Neural crest cell (in vitro differentiated cells): ENCODE data around the gene ELK1. TPM values are rescaled to one million over a fixed set of nuclear protein-coding genes. Genes with fewer than 3 reads are reported as not detected.

Experiments
- DNase-seq: peaks from one replicate; pipeline ENCODE4 v3.0.0; 2021; ENCODE audit warnings: low read depth, mixed read lengths, low spot score
- H3K27ac Mint-ChIP-seq: one replicate; pipeline ENCODE4 v1.8.0; 2021; ENCODE audit warnings: mild to moderate bottlenecking, mixed read lengths; ENCODE audit not compliant: unreplicated experiment
- H3K27me3 Mint-ChIP-seq: 2 replicates; pipeline ENCODE4 v1.8.0; 2021; ENCODE audit warnings: low read depth, mild to moderate bottlenecking, mixed read lengths
- H3K36me3 Mint-ChIP-seq: 2 replicates; pipeline ENCODE4 v1.8.0; 2021; ENCODE audit warnings: low read depth, mild to moderate bottlenecking, mixed read lengths
- H3K4me1 Mint-ChIP-seq: 2 replicates; pipeline ENCODE4 v1.8.0; 2021; ENCODE audit warnings: mixed read lengths
- H3K4me3 Mint-ChIP-seq: one replicate; pipeline ENCODE4 v1.8.0; 2021; ENCODE audit warnings: mild to moderate bottlenecking, mixed read lengths
- H3K9me3 Mint-ChIP-seq: 2 replicates; pipeline ENCODE4 v1.8.0; 2021; ENCODE audit warnings: mixed read lengths
- total RNA-seq: library from RNA; stranded (reverse); gene quantifications from 2 replicates; pipeline ENCODE4 v1.2.1, GENCODE V29; 2021
- TF ChIP-seq, protein P1 (sequence below): fragments of 200-600 bp; sonication (generic); conservative IDR thresholded peaks from 2 replicates; pipeline ENCODE4 v1.5.0; 2021; ENCODE audit warnings: antibody characterized with exemption, mild to moderate bottlenecking

Gene ELK1
- total RNA-seq, 1 donor from 2014 or later, result 27.4 TPM

DNA sequence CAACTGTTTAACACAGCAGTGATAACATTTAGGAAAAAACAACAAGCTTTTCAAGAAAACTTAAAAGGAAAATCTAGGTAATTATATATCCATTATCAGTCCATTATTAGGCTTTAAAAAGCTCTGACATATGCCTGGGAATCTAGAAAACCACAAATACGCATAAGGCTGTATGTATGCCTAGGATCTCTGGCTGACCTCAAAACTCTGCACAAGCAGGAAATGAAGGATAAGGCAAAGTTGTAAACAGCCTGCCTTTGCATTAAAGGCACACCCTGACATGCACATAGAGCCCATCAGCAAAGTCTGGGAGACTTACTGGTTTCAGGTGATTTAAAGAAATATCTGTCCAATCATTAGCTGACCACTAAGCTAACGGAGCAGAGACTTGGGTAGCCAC is 54.1 kb downstream of the ELK1 start:
- TF ChIP-seq, protein P1, sequence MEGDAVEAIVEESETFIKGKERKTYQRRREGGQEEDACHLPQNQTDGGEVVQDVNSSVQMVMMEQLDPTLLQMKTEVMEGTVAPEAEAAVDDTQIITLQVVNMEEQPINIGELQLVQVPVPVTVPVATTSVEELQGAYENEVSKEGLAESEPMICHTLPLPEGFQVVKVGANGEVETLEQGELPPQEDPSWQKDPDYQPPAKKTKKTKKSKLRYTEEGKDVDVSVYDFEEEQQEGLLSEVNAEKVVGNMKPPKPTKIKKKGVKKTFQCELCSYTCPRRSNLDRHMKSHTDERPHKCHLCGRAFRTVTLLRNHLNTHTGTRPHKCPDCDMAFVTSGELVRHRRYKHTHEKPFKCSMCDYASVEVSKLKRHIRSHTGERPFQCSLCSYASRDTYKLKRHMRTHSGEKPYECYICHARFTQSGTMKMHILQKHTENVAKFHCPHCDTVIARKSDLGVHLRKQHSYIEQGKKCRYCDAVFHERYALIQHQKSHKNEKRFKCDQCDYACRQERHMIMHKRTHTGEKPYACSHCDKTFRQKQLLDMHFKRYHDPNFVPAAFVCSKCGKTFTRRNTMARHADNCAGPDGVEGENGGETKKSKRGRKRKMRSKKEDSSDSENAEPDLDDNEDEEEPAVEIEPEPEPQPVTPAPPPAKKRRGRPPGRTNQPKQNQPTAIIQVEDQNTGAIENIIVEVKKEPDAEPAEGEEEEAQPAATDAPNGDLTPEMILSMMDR, result no peak
- Mint-ChIP-seq H3K27me3 (no peaks in the 10 kb centered on the region), H3K4me1 (no peaks in the 10 kb centered on the region), H3K36me3 (peaks cover 4% of the 10 kb centered on the region), H3K27ac (no peak overlapping the region), H3K9me3 (peaks cover 9% of the 10 kb centered on the region), H3K4me3 (no peak overlapping the region)
- DNase-seq, result no peak

DNA sequence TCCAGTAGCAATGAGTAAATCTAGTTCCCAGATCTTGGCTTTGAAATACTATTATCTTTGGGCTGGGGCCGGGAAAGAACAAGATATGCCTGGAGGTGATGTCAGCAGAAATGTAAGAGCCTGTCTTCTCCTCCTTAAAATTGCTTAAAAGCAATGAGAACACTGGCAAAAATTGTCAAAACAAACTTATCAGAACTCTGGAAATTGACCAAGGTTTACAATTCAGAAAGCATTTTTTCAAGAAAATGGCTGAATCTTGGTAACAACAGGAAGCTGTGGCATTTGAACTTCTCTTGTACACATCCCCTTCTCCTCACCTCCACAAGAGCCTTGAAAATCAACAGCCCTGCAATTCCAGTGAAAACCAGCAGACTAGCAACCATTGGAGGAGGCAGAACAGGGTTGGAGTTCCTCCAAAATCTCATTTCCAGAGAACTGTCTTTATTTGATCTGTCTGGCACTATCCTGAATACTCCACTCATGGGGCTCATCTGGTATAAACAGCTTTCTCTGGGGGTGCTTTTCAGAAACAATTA is 54.6 kb downstream of the ELK1 start:
- H3K4me1 Mint-ChIP-seq, result no peaks in the 10 kb centered on the region
- no peak for DNase-seq
- peaks cover 4% of the 10 kb centered on the region for H3K36me3 Mint-ChIP-seq
- no peak overlapping the region for H3K27ac Mint-ChIP-seq
- TF ChIP-seq, protein P1, result no peak
- H3K27me3 Mint-ChIP-seq, result no peaks in the 10 kb centered on the region
- H3K4me3 Mint-ChIP-seq, result no peak overlapping the region
- H3K9me3 Mint-ChIP-seq, result peaks cover 9% of the 10 kb centered on the region

DNA sequence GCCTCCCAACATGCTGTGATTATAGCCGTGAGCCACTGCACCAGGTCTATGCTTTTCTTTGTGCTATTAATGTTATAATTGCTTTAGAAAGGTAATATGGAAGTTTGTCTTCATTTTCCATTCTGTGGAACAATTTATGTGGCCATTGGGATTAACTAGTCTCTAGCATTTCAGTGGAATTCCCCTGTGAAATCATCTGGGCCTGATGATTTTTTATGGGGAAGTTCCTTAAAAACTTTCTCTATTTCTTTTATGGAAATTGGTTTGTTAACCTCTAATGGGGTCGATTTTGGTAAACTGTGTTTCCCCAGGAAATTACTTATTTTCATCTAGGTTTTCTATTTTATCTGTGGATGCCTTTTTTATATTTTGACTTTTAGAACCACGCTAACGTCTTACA is 56.8 kb downstream of the ELK1 start:
- DNase-seq, result no peak
- Mint-ChIP-seq H3K27me3 (no peaks in the 10 kb centered on the region), H3K4me3 (no peak overlapping the region), H3K4me1 (no peaks in the 10 kb centered on the region), H3K27ac (no peak overlapping the region), H3K36me3 (peaks cover 4% of the 10 kb centered on the region), H3K9me3 (peaks cover 11% of the 10 kb centered on the region)
- TF ChIP-seq, protein P1, result no peak

DNA sequence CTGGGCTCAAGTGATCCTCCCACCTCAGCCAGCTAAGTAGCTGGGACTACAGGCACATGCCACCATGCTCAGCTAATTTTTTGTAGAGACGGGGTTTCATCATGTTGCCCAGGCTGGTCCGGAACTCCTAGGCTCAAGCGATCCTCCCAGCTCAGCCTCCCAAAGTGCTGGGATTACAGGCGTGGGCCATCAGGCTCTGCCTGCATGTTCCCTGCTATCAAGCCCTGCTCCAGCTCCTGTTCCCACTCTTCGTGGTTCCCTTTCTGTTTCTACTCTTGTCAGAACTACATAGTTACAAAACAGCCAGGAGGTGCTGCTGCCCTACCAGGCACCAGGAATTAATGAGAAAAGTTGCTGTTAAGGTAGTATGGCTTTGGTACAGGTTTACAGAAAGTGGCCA is 59.4 kb downstream of the ELK1 start:
- DNase-seq, result no peak
- no peaks in the 10 kb centered on the region for H3K36me3 Mint-ChIP-seq
- H3K27ac Mint-ChIP-seq, result no peak overlapping the region
- H3K4me1 Mint-ChIP-seq, result no peaks in the 10 kb centered on the region
- no peaks in the 10 kb centered on the region for H3K27me3 Mint-ChIP-seq
- H3K4me3 Mint-ChIP-seq, result no peak overlapping the region
- TF ChIP-seq, protein P1, result no peak
- peaks cover 2% of the 10 kb centered on the region for H3K9me3 Mint-ChIP-seq

DNA sequence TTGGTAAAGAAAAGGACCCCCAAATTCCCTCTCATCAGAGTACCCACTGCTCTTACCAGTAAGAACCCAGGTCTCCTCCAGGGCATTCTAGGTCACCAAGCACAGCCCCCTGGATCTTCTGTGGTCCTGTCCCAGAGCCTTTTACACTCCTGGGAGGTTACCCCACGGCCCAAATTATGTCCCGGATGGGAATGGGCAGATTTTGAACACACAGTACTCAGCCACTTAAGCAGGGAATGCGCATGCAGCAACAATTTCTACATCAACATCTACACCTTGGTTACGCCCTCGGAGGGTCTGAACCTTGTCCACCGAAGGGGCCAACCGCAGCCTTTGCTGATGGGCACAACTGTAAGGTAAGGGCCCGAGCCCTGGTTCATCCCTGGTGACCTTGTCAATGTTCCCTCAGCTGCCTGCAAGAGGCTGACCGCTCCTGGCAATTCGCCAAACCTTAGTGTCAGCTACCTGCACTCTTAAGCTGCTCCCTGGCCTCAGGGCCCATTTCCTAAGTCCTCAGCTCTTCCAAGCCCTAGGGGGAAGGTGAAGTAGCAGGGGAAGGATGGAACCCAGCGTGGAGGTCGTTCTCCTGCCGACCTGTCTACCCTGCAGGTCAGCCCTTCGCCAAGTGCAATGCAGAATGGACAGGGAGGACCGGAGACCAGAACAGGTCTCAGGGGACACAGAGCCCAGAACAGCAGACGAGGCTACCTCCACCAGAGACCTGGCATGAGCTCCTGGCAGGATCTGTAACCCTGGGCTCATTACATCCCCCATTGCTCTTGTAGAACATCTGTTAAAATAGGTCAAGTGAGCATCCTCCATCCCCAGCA is 62.2 kb downstream of the ELK1 start:
- H3K4me3 Mint-ChIP-seq, result no peak overlapping the region
- TF ChIP-seq, protein P1, result no peak

More for the DNA sequence above, 62.2 kb downstream of the ELK1 start:
- Mint-ChIP-seq H3K4me1 (peaks cover 7% of the 10 kb centered on the region), H3K36me3 (peaks cover 4% of the 10 kb centered on the region), H3K27me3 (no peaks in the 10 kb centered on the region), H3K9me3 (peaks cover 2% of the 10 kb centered on the region), H3K27ac (no peak overlapping the region)
- DNase-seq, result no peak
